ENCODE data around the gene TFCP2L1.

TFCP2L1 gene

GRCh38 chr2:121172456-121172855 lies 112.5 kb downstream of the TFCP2L1 start:
- DNase-seq (ENCODE audit: low spot score): no peak

- no peak for DNase-seq (ENCODE audit: low spot score)
Measured at GRCh38 chr2:121171625-121172119, 113.3 kb downstream of the TFCP2L1 start.

- DNase-seq (ENCODE audit: low spot score): no peak
Measured at GRCh38 chr2:121170577-121170976, 114.4 kb downstream of the TFCP2L1 start.

GRCh38 chr2:121167411-121167810 lies 117.6 kb downstream of the TFCP2L1 start:
- DNase-seq (ENCODE audit: low spot score): no peak
